Endothelial cell of umbilical vein (primary cell): ENCODE data around the gene LCT. TPM values are rescaled to one million over a fixed set of nuclear protein-coding genes. Genes with fewer than 3 reads are reported as not detected.

Experiments
- BruUV-seq: library from RNA; stranded (reverse); fragments of 400-500 nt; replicated peaks from 2 replicates; lab custom pipeline; 2021; lab: Mats Ljungman, UMichigan
- CTCF ChIA-PET: fragments of 300-600, 350-600 bp; sonication (Branson Sonifier 250); formaldehyde crosslinking; loops from one replicate; lab custom pipeline; 2021; ENCODE audit warnings: antibody characterized with exemption, inconsistent platforms; lab: Charles Lee
- POLR2A ChIA-PET: fragments of 300-600, 350-600 bp; sonication (Branson Sonifier 250); formaldehyde crosslinking; loops from one replicate; lab custom pipeline; 2021; ENCODE audit warnings: antibody characterized with exemption, inconsistent platforms; lab: Charles Lee
- DNase-seq: peaks from one replicate; pipeline ENCODE4 v3.0.0-alpha.2; 2011; ENCODE audit warnings: low read depth, low spot score
- FAIRE-seq: peaks from 2 replicates; lab custom pipeline; 2011; peaks lifted over from hg19 to GRCh38; lab: Jason Lieb, UNC
- H2AFZ ChIP-seq: 2 replicates; pipeline ENCODE4 v1.6.0; 2012; ENCODE audit warnings: low read depth, low read length, control low read depth, inconsistent platforms
- H3K27ac ChIP-seq: 2 replicates; pipeline ENCODE4 v1.5.1; 2011; ENCODE audit warnings: low read depth, mild to moderate bottlenecking, control low read depth, low read length, moderate library complexity; ENCODE audit not compliant: insufficient read depth
- H3K27me3 ChIP-seq, 2 experiments: 2 replicates each; pipeline versions ENCODE4 v1.6.0 to v1.6.1; 2011; ENCODE audit warnings: low read length in 2 of 2, mixed read lengths in 1 of 2; ENCODE audit not compliant: control insufficient read depth in 2 of 2, insufficient read depth in 2 of 2
- H3K36me3 ChIP-seq, 2 experiments: 2 replicates in 1 of 2; 3 replicates in 1 of 2; pipeline ENCODE4 v1.5.1; 2011; ENCODE audit warnings: low read length in 2 of 2, mild to moderate bottlenecking in 1 of 2, moderate library complexity in 1 of 2; ENCODE audit not compliant: control insufficient read depth in 2 of 2, insufficient read depth in 2 of 2; ENCODE audit errors: extremely low read depth in 1 of 2
- H3K4me1 ChIP-seq: 3 replicates; pipeline ENCODE4 v1.5.1; 2011; ENCODE audit warnings: mild to moderate bottlenecking, low read length; ENCODE audit not compliant: control insufficient read depth, insufficient read depth; ENCODE audit errors: extremely low read depth
- H3K4me2 ChIP-seq: 2 replicates; pipeline ENCODE4 v1.6.1; 2011; ENCODE audit warnings: low read length, control low read depth, mixed read lengths; ENCODE audit not compliant: insufficient read depth
- H3K4me3 ChIP-seq, 3 experiments: fragments of 200-600 bp in 1 of 3; sonication (generic), shearing (Covaris generic) in 1 of 3; replicated peaks in 1 of 3; 2 replicates each; pipeline ENCODE4 v1.5.1; 2011 to 2016; ENCODE audit warnings: control low read depth in 3 of 3, low read length in 3 of 3, mild to moderate bottlenecking in 2 of 3, inconsistent platforms in 1 of 3, low read depth in 1 of 3, moderate library complexity in 1 of 3; ENCODE audit not compliant: insufficient read depth in 1 of 3
- H3K79me2 ChIP-seq: 2 replicates; pipeline ENCODE4 v1.6.0; 2012; ENCODE audit warnings: low read length, inconsistent platforms; ENCODE audit not compliant: control insufficient read depth, insufficient read depth
- H3K9ac ChIP-seq: replicated peaks from 2 replicates; pipeline ENCODE3; 2011; ENCODE audit warnings: low read length, control low read depth; ENCODE audit not compliant: insufficient read depth; ENCODE audit errors: extremely low read depth
- H3K9me1 ChIP-seq: replicated peaks from 3 replicates; pipeline ENCODE4 v1.6.0; 2011; ENCODE audit warnings: mild to moderate bottlenecking, low read length; ENCODE audit not compliant: control insufficient read depth, insufficient read depth; ENCODE audit errors: extremely low read depth
- H3K9me3 ChIP-seq: replicated peaks from 2 replicates; pipeline ENCODE4 v1.5.1; 2012; ENCODE audit warnings: low read length, inconsistent platforms; ENCODE audit not compliant: control insufficient read depth, insufficient read depth
- H4K20me1 ChIP-seq: replicated peaks from 2 replicates; pipeline ENCODE3; 2011; ENCODE audit warnings: mild to moderate bottlenecking, low read length; ENCODE audit not compliant: control insufficient read depth, insufficient read depth; ENCODE audit errors: extremely low read depth
- EZH2 ChIP-seq: IDR thresholded peaks from 2 replicates; pipeline ENCODE4 v1.6.1; 2012; ENCODE audit warnings: borderline replicate concordance, low read depth, mild to moderate bottlenecking, moderate library complexity, low read length, inconsistent platforms; ENCODE audit not compliant: severe bottlenecking
- FOS ChIP-seq: IDR thresholded peaks from 2 replicates; pipeline ENCODE4 v1.6.1; 2011; ENCODE audit warnings: mild to moderate bottlenecking, low read length, moderate library complexity, borderline replicate concordance; ENCODE audit not compliant: insufficient read depth
- GATA2 ChIP-seq: IDR thresholded peaks from 2 replicates; pipeline ENCODE4 v1.7.0; 2011; ENCODE audit warnings: low read depth, mild to moderate bottlenecking, moderate library complexity, mixed read lengths, low read length; ENCODE audit not compliant: insufficient read length, insufficient read depth
- JUN ChIP-seq: IDR thresholded peaks from 2 replicates; pipeline ENCODE4 v1.6.1; 2011; ENCODE audit warnings: borderline replicate concordance, low read depth; ENCODE audit not compliant: insufficient read length, insufficient read depth
- MYC ChIP-seq: IDR thresholded peaks from one replicate; pipeline ENCODE4 v1.6.1; 2011; ENCODE audit warnings: mild to moderate bottlenecking, low read depth, low read length
- POLR2A ChIP-seq: IDR thresholded peaks from 2 replicates; pipeline ENCODE4 v1.6.1; 2012; ENCODE audit warnings: low read depth, mild to moderate bottlenecking, control low read depth, low read length
- POLR2AphosphoS5 ChIP-seq: IDR thresholded peaks from 2 replicates; pipeline ENCODE4 v1.6.1; 2012; ENCODE audit warnings: low read depth, mild to moderate bottlenecking, control low read depth, low read length, moderate library complexity; ENCODE audit not compliant: insufficient read depth
- dilution Hi-C: fragments of 300-500 bp; cut with MboI; formaldehyde crosslinking; loops from one replicate; pipeline ENCODE4 v1.15.0; 2019; ENCODE audit warnings: low sequenced_read_pairs; ENCODE audit not compliant: extremely low pct_ligation_motif_present
- intact Hi-C: fragments of 100-400 bp; cut with micrococcal nuclease; formaldehyde crosslinking; loops from one replicate; pipeline ENCODE4 v1.10.0; 2022
- polyA plus RNA-seq, 4 experiments: library from polyadenylated mRNA; depleted of rRNA in 3 of 4; stranded (reverse) in 3 of 4; unstranded in 1 of 4; fragments of >200 nt; gene quantifications; 2 replicates each; pipeline versions ENCODE4 v1.2.1 to v1.2.3, GENCODE V29; 2011 to 2012; ENCODE audit warnings: missing spikeins in 1 of 4
- total RNA-seq: library from RNA; stranded (reverse); gene quantifications from 2 replicates; pipeline ENCODE4 v1.2.3, GENCODE V29; 2021
- TF ChIP-seq, protein P1 (sequence below), 2 donors: IDR thresholded peaks; 1 replicate in 1 of 2; 2 replicates in 1 of 2; pipeline ENCODE4 v1.5.1; 2011; ENCODE audit warnings: low read length in 2 of 2, mild to moderate bottlenecking in 2 of 2, moderate library complexity in 2 of 2, control low read depth in 1 of 2, inconsistent platforms in 1 of 2, low read depth in 1 of 2; ENCODE audit not compliant: insufficient read depth in 1 of 2; ENCODE audit errors: extremely low read depth in 1 of 2
- TF ChIP-seq, protein P2 (sequence below): IDR thresholded peaks from 2 replicates; pipeline ENCODE4 v1.6.1; 2011; ENCODE audit not compliant: insufficient read depth, insufficient read length

LCT gene
- total and polyA plus RNA-seq, 2 donors (not counting 3 experiments of a cell fraction or from before 2014, with no cell fraction given) = 0.07 TPM; not detected in 1

DNA sequence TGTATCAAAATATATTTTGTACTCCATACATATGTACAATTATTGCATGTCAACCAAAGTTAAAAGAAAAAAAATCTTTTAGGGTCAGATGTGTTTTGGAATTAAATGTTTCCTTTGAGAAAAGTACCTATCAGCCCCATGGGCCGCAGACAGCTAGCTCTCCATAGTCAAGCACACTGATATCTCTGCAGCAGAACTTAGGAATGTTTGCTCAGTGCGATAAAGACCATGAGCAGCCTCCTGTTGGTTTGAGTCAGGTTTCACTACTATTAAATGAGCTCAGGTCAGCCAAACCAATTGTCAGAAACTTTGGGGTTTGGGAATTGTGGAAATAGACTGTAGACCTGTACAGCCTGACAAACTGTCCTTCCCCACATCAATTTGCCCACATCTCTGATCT lies 33.7 kb downstream of the LCT start:
- Histone ChIP-seq H3K9me1 (no peaks in the 10 kb centered on the region), H3K27ac (no peak overlapping the region), H3K36me3 (no peaks in the 10 kb centered on the region), H3K27me3 (peaks cover 0 to 2% of the 10 kb centered on the region in 2 experiments), H2AFZ (no peak overlapping the region), H3K4me1 (no peaks in the 10 kb centered on the region), H3K9me3 (no peaks in the 10 kb centered on the region), H4K20me1 (no peaks in the 10 kb centered on the region), H3K9ac (no peak overlapping the region), H3K79me2 (no peaks in the 10 kb centered on the region), H3K4me3 (no peak overlapping the region), H3K4me2 (no peak overlapping the region)
- TF ChIP-seq GATA2 (no peak), POLR2A (no peak), POLR2AphosphoS5 (no peak), EZH2 (no peak), JUN (no peak), FOS (no peak), MYC (no peak)
- TF ChIP-seq, protein P1, sequence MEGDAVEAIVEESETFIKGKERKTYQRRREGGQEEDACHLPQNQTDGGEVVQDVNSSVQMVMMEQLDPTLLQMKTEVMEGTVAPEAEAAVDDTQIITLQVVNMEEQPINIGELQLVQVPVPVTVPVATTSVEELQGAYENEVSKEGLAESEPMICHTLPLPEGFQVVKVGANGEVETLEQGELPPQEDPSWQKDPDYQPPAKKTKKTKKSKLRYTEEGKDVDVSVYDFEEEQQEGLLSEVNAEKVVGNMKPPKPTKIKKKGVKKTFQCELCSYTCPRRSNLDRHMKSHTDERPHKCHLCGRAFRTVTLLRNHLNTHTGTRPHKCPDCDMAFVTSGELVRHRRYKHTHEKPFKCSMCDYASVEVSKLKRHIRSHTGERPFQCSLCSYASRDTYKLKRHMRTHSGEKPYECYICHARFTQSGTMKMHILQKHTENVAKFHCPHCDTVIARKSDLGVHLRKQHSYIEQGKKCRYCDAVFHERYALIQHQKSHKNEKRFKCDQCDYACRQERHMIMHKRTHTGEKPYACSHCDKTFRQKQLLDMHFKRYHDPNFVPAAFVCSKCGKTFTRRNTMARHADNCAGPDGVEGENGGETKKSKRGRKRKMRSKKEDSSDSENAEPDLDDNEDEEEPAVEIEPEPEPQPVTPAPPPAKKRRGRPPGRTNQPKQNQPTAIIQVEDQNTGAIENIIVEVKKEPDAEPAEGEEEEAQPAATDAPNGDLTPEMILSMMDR (IDR thresholded peaks at IDR 0.05; ENCODE audit: extremely low read depth in 1 of 2, insufficient read depth in 1 of 2, low read depth in 1 of 2, low read length in 2 of 2) = no peak
- TF ChIP-seq, protein P2, sequence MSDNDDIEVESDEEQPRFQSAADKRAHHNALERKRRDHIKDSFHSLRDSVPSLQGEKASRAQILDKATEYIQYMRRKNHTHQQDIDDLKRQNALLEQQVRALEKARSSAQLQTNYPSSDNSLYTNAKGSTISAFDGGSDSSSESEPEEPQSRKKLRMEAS = no peak
- intact Hi-C loops (no loop called here), dilution Hi-C loops (no loop called here)
- ChIA-PET POLR2A (no interaction called here), CTCF (interaction anchor here (1.1 kb wide), 1 partner anchor 814 kb away, joined by 3 read pairs; no protein-coding TSS in a partner anchor)
- no peak for DNase-seq
- FAIRE-seq = no peak
- no TSS peak for BruUV-seq
